ENCODE results near the gene CCDC194. TPM values are rescaled to one million over a fixed set of nuclear protein-coding genes. Genes with fewer than 3 reads are reported as not detected.
A peak's percentile ranks its signal among the peaks of the same experiment; 100 is the strongest.

The CCDC194 gene
- total RNA-seq, 1 donor, result not detected

DNA sequence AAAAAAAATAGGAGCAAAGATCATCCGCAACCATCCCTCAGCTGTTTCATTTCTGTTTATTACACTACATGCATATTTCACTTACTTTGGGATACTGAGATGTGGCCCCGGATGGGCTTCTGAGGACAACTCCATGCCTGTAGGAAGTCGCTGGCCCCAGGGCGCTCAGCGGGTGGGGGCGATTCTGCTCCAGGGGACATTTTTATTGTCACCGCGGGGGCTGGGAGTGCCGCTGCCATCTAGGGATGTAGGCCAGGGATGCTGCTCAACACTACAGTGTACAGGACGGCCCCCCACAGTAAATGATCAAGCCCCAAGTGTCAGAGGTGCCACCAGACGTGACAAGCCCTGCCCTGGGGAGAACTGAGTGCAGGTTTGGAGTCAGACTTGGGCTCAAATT lies 17.8 kb upstream of the CCDC194 start:
- Histone ChIP-seq H3K36me3 (ENCODE audit: insufficient read depth, low read length) (no peaks in the 10 kb centered on the region), H2AFZ (ENCODE audit: low read length) (no peak overlapping the region), H4K20me1 (ENCODE audit: insufficient read depth, low read length) (no peaks in the 10 kb centered on the region), H3K4me3 (ENCODE audit: insufficient read depth, low read length) (no peak overlapping the region), H3K27me3 (ENCODE audit: insufficient read depth, low read length) (peaks cover 2% of the 10 kb centered on the region), H3K9me3 (ENCODE audit: low read depth, low read length) (no peaks in the 10 kb centered on the region), H3K79me2 (ENCODE audit: insufficient read depth, low read length) (no peaks in the 10 kb centered on the region), H3K4me1 (ENCODE audit: insufficient read depth, low read length) (peaks cover 2% of the 10 kb centered on the region), H3K4me2 (ENCODE audit: insufficient read depth, low read length) (no peak overlapping the region), H3K27ac (ENCODE audit: low read depth, low read length) (no peak overlapping the region)
- peak; percentile 10 for DNase-seq (ENCODE audit: insufficient read length, low spot score, missing footprints)
- TF ChIP-seq, protein P1, sequence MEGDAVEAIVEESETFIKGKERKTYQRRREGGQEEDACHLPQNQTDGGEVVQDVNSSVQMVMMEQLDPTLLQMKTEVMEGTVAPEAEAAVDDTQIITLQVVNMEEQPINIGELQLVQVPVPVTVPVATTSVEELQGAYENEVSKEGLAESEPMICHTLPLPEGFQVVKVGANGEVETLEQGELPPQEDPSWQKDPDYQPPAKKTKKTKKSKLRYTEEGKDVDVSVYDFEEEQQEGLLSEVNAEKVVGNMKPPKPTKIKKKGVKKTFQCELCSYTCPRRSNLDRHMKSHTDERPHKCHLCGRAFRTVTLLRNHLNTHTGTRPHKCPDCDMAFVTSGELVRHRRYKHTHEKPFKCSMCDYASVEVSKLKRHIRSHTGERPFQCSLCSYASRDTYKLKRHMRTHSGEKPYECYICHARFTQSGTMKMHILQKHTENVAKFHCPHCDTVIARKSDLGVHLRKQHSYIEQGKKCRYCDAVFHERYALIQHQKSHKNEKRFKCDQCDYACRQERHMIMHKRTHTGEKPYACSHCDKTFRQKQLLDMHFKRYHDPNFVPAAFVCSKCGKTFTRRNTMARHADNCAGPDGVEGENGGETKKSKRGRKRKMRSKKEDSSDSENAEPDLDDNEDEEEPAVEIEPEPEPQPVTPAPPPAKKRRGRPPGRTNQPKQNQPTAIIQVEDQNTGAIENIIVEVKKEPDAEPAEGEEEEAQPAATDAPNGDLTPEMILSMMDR (IDR thresholded peaks at IDR 0.05; ENCODE audit: extremely low read depth, low read depth, low read length), result no peak

DNA sequence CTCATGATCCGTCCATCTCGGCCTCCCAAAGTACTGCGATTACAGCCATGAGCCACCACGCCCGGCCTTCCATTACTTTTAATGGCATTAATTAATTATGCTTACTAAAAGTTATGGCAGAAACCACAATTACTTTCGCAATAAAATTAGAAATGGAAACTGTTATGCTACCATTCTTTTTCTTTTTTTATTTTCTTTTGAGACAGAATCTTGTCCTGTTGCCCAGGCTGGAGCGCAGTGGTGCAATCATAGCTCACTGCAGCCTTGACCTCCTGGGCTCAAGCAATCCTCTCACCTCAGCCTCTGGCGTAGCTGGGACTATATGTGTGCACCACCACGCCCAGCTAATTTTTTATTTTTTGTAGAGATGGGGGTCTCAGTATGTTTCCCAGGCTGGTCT lies 16.0 kb upstream of the CCDC194 start:
- Histone ChIP-seq H4K20me1 (ENCODE audit: insufficient read depth, low read length) (no peaks in the 10 kb centered on the region), H3K4me1 (ENCODE audit: insufficient read depth, low read length) (peaks cover 15% of the 10 kb centered on the region), H3K9me3 (ENCODE audit: low read depth, low read length) (no peaks in the 10 kb centered on the region), H3K79me2 (ENCODE audit: insufficient read depth, low read length) (no peaks in the 10 kb centered on the region), H3K27ac (ENCODE audit: low read depth, low read length) (no peak overlapping the region), H3K4me2 (ENCODE audit: insufficient read depth, low read length) (no peak overlapping the region), H3K36me3 (ENCODE audit: insufficient read depth, low read length) (no peaks in the 10 kb centered on the region), H3K27me3 (ENCODE audit: insufficient read depth, low read length) (peaks cover 2% of the 10 kb centered on the region), H2AFZ (ENCODE audit: low read length) (no peak overlapping the region), H3K4me3 (ENCODE audit: insufficient read depth, low read length) (no peak overlapping the region)
- TF ChIP-seq, protein P1 (IDR thresholded peaks at IDR 0.05; ENCODE audit: extremely low read depth, low read depth, low read length), result no peak
- DNase-seq (ENCODE audit: insufficient read length, low spot score, missing footprints), result no peak

DNA sequence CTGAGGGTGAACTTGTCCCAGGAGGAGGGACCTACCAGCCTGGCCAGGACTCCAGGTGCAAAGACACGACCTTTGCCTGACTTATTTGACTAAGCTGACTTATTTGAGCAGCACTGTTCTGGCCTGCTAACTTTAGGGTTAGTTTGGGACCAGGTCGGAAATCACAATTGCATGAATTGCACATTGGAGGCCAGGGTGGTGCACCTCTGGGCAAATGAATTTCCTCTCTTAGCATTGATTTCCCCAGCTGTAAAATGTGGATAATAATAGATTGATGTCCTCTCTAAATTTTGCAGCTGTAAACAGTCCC lies 12.8 kb upstream of the CCDC194 start:
- peak overlapping the region; percentile 43 for H3K4me2 ChIP-seq (ENCODE audit: insufficient read depth, low read length)
- H3K36me3 ChIP-seq (ENCODE audit: insufficient read depth, low read length), result no peaks in the 10 kb centered on the region
- no peak overlapping the region for H3K27ac ChIP-seq (ENCODE audit: low read depth, low read length)
- TF ChIP-seq, protein P1 (IDR thresholded peaks at IDR 0.05; ENCODE audit: extremely low read depth, low read depth, low read length), result no peak
- H3K27me3 ChIP-seq (ENCODE audit: insufficient read depth, low read length), result no peaks in the 10 kb centered on the region
- H3K9me3 ChIP-seq (ENCODE audit: low read depth, low read length), result no peaks in the 10 kb centered on the region
- H3K4me1 ChIP-seq (ENCODE audit: insufficient read depth, low read length), result peaks cover 15% of the 10 kb centered on the region
- peak; percentile 22 for DNase-seq (ENCODE audit: insufficient read length, low spot score, missing footprints)
- H4K20me1 ChIP-seq (ENCODE audit: insufficient read depth, low read length), result no peaks in the 10 kb centered on the region
- H3K79me2 ChIP-seq (ENCODE audit: insufficient read depth, low read length), result no peaks in the 10 kb centered on the region
- H2AFZ ChIP-seq (ENCODE audit: low read length), result no peak overlapping the region
- no peak overlapping the region for H3K4me3 ChIP-seq (ENCODE audit: insufficient read depth, low read length)

DNA sequence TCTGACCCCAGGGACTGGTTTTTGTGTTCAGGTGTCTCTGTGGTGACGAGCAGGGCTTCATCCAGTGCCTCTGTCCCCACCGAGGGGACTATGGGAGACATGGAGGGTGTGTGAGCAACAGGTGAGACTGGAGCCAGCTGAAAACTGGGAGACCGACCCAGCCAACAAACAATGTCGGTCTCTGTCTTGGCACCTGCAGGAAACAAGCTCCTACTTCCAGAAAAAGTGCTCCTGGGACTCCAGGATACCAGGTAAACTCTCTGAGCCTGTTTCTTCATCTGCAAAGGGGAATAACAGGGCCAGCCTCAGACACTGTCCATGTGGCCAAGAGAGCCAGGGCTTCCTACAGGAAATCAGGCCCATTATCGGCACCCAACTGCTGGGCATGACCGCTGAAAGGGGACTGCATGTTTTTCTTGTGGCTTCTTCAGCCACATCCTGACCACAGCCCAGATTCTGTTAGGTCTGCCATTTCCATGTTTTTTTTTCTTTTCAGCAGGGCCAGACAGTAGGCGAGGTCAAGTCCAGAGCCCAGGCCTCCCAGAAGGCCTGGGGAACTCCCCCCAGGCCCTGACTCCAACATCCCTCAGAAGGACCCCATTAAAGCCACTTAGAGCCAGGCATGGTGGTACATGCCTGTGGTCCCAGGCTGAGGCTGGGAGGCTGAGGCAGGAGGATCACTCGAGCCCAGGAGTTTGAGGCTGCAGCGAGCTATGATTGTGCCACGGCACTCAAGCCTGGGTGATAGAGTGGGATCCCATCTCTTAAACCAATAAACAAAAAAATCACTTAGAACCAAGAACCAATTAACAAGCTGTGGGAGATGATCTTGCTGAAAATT lies 12.3 kb upstream of the CCDC194 start:
- H2AFZ ChIP-seq (ENCODE audit: low read length), result peak overlapping the region; percentile 88
- H3K36me3 ChIP-seq (ENCODE audit: insufficient read depth, low read length), result no peaks in the 10 kb centered on the region
- H3K9me3 ChIP-seq (ENCODE audit: low read depth, low read length), result no peaks in the 10 kb centered on the region
- TF ChIP-seq, protein P1 (IDR thresholded peaks at IDR 0.05; ENCODE audit: extremely low read depth, low read depth, low read length), result no peak
- no peaks in the 10 kb centered on the region for H4K20me1 ChIP-seq (ENCODE audit: insufficient read depth, low read length)
- no peak overlapping the region for H3K27ac ChIP-seq (ENCODE audit: low read depth, low read length)
- no peaks in the 10 kb centered on the region for H3K27me3 ChIP-seq (ENCODE audit: insufficient read depth, low read length)
- no peaks in the 10 kb centered on the region for H3K79me2 ChIP-seq (ENCODE audit: insufficient read depth, low read length)
- DNase-seq (ENCODE audit: insufficient read length, low spot score, missing footprints), result peak; percentile 94
- peak overlapping the region; percentile 51 for H3K4me2 ChIP-seq (ENCODE audit: insufficient read depth, low read length)
- H3K4me1 ChIP-seq (ENCODE audit: insufficient read depth, low read length), result peaks cover 15% of the 10 kb centered on the region
- H3K4me3 ChIP-seq (ENCODE audit: insufficient read depth, low read length), result no peak overlapping the region
